CD4-positive, alpha-beta T cell treated with Interleukin-10 for 1 hour (primary cell): ENCODE data around the gene UAP1L1.

ENCODE experiments used
- DNase-seq: peaks from one replicate; pipeline ENCODE4 v3.0.0-alpha.2; 2020

UAP1L1 gene

DNA sequence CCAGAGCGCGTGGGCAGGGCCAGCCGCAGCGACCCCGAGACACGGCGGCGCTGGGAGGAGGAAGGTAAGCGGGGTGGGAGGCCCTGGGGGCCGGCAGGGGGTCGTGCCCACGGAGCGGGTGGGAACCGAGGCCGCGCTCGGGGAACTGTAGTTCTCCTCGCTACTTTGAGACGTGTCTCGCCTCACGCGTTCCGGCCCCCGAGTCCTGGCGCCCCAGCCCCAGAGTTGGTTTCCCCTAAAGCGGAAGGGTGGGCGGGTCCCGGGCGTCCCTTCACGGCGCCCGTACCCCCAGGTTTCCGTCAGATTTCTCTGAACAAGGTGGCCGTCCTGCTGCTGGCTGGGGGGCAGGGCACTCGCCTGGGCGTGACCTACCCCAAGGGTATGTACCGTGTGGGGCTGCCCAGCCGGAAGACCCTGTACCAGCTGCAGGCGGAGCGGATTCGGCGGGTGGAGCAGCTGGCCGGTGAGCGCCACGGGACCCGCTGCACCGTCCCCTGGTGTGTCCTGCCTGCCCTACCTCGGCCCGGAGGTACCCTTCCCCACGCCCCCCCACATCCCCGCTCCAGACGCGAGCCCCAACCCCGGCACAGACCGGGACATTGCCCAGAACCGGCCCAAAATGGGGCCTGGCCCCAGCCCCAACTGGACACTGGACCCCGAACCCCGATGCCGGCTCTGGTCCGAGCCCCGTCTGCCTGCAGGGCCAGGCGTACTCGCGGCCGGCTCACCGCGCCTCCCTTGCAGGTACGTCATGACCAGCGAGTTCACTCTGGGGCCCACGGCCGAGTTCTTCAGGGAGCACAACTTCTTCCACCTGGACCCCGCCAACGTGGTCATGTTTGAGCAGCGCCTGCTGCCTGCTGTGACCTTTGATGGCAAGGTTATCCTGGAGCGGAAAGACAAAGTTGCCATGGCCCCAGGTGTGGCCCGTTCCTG, 709 bp downstream of the UAP1L1 start:
- DNase-seq: peak; percentile 48

DNA sequence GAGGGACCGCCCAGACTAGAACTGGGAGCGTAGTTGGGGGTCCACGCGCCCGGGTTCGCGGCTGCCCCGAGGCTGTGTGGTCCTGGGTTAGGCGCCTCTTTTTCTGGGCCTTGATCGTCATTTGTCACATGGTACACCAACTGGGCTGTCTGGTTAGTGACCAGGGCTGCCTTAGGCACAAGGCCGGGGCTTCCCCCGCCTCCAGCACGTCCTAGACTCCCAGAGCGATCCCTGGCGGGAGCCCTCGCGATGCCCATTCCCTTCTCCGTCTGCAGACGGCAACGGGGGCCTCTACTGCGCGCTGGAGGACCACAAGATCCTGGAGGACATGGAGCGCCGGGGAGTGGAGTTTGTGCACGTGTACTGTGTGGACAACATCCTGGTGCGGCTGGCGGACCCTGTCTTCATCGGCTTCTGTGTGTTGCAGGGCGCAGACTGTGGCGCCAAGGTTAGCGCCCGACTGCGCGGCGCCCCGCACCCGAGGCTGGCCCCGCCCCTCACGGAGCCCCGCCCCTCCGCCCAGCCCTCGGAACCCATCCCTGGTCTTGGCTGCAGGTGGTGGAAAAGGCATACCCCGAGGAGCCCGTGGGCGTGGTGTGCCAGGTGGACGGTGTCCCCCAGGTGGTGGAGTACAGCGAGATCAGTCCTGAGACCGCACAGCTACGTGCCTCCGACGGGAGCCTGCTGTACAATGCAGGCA, 1.5 kb downstream of the UAP1L1 start:
- DNase-seq: no peak

DNA sequence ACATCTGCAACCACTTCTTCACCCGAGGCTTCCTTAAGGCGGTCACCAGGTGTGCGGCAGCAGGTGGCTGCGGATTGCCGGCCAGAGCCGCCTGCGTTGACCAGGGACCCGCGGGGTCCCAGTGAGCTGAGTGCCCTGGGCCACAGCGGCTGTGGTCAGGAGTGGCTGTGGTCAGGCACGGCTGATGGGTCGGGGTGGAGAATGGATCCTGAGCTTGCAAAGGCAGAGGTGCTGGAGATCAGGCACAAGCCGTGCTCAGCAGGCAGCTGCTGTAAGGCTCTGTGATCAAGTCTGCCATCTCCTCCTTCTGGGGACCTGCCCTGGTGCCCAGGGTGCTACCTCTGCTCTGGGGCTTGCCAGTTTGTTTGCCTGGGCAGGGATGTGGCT, 2.1 kb downstream of the UAP1L1 start:
- DNase-seq: no peak

DNA sequence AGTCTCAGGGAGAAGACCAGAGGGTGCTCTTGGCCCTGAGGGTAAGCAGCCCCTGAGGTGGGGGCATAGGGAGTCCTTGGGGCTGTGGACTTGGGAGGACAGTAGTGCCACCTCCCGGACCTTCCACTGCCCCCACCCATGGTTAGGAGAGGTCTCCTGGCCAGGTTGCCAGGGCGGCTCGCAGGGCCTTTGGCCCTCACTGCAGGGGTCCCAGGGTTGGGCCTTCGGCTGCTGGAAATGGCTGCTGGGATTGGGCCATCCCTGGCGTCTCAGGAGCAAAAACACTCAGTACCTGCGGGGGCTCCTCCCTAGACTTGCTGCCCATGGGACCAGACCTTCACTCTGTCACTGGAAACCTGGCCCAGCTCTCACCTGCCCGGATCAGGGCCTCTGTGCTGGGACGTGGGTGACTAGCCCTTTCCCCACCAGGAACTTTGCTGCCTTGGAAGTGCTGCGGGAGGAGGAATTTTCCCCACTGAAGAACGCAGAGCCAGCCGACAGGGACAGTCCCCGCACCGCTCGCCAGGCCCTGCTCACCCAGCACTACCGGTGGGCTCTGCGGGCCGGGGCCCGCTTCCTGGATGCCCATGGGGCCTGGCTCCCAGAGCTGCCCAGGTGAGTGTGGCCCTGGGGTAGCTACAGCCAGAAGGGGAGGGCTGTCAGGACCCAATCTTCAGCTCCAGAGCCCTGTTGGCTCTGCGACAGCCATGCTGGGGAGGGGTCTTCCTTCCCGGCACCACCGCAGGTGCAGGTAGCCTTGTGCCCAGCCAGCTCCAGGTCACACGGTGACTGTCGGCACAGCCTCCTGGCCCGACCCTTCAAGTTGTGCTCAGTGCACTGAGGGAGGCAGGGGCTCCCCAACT, 3.2 kb downstream of the UAP1L1 start:
- DNase-seq: no peak

DNA sequence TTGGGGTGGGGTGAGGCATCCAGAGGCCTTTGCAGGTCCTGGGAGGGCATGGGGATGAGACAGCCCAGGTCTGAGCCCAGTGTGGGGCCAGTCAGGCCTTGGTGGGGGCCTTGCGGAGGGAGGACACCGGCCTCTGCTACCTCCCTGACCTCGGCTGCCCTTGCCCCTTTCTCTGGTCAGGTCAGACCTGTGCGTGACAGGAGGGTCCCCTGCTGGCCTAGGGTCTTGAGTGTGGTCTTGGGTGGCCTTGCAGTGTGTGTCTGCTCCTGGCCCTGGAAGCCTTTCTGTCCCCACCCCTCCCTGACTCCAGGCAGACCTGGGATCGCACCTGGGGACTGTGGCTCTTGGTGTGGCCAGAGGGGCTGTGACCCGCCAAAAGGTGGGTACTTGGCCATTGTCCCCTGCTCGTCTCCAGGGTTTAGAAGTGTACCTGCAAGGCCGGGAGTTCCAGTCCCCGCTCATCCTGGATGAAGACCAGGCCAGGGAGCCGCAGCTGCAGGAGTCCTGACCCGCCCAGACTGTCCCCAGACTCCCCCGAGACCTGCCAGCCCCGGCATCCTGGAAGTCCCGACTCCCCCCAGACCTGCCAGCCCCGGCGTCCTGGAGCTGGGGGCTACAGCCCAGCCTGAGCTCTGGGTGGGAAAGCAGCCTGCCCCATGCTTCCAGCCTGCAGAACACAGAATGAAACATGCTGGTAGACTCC, 5.1 kb downstream of the UAP1L1 start:
- DNase-seq: no peak

DNA sequence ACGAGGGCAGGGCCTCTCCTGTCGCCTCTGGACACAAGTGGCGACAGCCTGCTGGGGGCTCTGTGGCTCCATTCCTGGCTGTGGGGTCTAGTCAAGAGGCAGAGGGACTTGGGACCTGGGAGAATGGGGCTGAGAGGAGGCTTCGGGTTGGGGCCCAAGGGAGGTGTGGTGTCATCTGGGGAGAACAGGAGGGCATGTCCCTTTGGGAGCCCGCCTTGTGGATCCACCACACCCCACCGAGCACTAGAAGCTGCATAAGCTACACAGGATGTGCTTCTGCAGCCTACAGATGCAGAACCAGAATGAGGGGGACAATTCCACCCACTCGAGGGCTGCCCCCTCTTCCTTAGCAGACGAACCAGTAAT, 5.6 kb downstream of the UAP1L1 start:
- no peak for DNase-seq

DNA sequence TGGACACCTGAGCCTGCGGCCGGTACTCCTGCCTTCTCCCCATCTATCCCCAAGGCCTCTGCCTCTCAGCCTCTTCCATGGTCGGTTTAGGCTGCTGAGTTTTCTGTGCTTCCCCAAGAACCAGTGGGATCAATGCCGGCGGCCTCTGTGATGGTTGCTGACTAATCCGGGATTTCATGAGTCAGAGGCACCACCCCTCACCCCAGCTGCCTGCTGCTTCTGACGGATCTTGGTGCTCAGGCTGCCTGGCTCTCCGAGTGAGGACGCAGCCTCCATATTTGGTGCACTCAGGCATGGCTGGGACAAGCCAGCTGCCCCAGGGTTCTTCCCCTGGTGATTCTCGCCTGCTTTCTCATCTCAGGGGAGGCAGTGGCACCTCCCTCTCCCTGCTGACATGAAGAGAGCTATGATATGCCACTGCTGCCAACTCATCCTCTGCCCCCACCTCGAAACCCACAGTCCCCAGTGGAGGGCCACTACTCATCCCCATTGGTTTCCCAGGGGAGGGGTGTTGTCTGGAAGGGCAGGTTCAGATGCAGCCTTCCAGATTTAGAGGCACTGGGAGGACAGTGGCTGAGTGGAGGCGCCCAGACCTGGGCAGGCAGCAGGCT, 6.2 kb downstream of the UAP1L1 start:
- DNase-seq: no peak

DNA sequence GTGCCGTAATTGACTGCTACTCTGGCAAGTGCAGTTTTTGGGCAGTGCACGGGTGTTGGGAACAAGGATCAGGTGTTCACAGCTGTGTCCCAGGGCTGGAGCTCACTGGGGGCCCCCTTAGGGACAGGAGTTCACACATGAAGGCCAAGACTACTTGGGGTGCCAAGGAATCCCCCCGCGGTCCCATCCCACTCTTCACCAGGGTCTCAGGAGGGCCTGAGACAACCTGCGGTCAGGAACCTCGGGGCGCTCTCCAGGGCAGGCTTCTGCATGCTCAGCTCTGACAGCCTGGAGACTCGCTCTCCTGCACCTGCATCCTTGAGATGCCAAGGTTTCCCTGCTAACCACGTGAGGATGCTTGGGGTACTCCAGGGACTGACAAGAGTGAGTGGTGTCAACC, 7.2 kb downstream of the UAP1L1 start:
- no peak for DNase-seq

DNA sequence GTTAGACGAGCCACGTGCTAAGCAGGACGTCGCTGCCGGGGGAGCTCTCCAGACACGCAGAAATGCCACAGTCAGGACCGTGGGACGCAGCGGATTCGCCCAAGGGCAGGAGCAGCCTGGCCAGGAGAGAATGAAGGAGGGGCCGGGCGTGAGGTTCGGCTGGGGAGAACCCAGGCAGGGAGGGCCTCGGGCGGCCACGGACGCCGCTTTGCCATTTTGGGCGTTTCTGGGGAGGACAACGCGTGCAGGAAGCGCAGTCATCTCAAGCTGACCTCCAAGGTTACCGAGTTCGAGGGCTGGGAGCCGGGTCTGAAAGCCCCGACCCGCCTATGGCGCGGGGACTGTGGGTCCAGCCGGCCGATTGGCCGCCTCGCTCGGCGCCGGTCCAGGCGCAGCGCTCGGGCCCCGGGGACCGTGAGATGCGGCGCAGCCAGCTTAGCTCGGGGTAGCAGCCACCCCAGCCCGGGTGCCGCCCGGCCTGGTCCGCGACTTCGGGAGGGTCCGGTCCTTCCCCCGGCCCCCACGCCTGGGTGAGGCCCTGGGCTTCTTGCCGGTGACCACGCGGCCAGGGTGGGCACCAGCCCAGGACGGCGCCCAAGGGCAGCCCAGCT, 8.7 kb downstream of the UAP1L1 start:
- DNase-seq: peak; percentile 27

DNA sequence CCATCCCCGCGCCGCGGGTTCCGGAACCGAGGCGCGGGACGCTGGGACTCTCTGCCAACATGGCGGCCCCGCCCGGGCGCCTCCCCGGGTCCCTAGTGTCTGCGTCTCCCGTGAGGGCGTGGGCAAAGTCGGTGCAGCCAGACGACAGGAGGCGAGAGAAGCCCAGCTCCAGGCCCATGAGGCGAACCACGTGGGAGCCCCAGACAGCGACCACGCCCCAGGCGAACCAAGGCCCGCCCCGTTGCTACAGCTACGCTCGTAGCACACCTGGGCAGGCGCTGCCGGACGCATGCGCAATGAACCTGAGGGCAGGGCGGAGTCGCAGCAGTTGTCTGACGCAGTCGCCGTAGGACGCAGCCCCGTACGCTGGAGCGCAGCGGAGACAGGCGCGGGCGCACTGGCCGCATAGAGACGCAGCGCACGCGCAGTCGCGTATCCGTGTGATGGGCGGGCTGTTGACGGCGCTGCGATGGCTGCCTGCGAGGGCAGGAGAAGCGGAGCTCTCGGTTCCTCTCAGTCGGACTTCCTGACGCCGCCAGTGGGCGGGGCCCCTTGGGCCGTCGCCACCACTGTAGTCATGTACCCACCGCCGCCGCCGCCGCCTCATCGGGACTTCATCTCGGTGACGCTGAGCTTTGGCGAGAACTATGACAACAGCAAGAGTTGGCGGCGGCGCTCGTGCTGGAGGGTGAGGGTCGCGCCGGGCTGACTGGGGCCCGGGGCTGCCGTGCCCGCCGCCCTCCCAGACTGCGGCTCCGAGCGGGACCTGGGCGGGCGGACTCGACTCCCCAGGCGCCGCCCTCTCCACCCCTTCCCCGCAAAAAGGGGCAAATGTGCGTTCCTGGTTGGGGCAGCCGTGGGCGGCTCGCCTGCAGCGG, 9.5 kb downstream of the UAP1L1 start, which contains the start of gene MAN1B1:
Gene MAN1B1, plus strand, starts transcription at position 455 of the 878 bp plus-strand sequence. Its CDS starts 15 bp downstream, at position 470.
- DNase-seq: peak; percentile 100

DNA sequence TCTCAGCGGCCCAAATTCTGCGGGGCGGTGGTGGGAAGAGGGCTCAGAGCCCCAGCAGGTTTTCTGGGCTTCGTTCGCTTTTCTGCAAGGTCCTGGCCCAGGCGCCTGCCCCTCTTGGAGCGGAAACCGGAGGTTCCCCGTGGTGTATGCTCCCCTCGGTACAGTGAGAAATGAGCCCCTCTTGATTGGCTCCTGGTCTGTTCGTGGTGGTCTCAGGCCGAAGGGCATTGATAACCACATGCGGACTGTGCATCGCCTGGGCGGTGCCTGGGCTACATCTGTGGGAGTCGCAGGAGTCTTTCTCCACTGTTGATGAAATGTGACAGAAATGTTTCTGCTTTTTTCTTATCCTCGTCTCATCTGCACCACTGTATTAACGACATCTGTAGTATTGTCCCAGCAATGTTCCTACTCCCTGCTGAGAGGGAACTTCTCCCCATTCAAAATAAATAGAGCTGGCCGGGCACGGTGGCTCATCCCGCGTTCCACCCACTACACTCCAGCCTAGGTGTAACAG, 10.2 kb downstream of the UAP1L1 start:
- DNase-seq: no peak

DNA sequence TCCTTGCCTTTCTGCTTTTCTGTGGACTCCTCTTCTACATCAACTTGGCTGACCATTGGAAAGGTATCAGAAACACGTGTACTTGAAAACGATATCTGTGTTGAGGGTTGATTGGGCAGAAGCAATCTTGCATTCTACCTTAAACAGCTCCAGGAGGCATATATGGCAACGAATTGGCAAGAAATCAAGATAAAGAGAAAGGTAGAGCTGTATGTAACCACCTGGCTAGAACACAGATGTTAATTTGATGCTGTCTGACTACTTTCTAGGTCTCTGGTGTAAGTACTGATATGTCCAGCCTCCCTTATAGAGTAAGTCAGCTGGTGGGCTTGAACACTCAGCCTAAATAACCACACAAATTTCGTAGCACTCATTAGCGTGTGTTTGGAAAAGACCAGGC, 10.8 kb downstream of the UAP1L1 start:
- no peak for DNase-seq

DNA sequence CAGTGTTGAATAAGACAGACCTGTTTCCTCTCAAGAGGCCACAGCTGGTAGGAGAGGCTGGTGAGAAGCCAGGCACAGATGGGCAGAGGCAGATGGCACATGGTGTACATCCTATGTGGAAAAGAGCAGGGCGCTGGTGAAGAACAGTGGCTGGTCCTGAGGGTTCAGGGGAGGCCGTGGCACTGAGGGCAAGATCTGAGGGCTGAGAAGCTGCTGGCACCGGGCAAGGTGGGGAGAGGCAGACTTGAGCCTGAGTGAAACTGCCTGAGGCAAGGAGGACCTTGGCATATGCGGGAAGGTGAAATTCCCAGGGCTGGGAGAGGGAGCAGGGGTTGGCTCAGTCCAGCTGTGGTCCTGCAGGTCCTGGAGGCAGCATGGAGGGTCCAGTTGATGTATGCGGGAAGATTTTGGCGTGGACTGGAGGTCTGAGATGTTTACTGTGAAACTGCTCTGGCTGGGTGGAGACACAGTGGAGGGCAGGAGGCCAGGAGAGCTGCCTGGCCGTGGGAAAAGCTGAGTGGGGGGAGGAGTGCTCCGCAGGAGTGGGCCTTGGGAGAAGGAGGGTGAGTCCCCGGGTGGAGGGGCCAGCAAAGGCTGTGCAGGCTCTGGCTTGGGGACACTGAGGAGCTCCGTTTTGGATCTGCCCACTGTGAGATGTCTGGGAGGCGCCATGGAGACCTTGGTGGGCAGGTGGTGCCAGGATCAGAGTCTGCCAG, 12.1 kb downstream of the UAP1L1 start:
- no peak for DNase-seq

DNA sequence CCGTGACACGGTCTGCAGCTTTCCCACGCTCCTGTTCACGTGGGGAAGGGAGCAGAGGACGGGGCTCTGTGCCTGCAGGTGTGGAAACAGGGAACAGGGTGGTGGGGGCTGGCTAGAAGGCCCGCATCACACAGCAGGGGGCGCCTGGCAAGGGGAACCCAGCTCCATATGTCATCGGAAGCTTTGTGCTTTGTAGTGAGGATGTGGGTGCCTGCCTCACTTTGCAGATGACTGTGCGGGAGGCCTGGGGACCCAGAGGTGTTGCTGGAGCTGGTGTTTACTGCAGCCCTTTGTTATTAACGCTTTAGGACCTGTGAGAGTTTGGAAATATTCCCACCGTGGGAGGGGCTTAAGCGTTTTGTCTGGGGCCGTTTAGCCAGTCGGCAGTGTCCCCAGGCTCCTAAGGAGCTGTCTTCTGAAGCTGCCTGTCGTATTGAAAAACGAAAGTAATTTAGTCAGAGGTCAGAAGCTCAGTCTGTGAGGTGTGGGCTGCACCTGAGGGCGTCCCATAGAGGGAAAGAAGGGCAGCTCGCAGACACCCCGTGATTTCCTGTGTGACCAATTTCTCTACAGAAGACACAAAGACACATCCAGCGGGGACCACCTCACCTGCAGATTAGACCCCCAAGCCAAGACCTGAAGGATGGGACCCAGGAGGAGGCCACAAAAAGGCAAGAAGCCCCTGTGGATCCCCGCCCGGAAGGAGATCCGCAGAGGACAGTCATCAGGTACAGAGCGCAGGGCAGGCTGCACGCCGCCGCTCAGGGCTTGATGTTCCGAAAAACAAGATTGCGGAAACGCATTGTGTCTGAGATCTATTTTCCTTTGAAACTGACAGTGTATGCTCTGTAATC, 18.6 kb downstream of the UAP1L1 start:
- DNase-seq: peak; percentile 88

DNA sequence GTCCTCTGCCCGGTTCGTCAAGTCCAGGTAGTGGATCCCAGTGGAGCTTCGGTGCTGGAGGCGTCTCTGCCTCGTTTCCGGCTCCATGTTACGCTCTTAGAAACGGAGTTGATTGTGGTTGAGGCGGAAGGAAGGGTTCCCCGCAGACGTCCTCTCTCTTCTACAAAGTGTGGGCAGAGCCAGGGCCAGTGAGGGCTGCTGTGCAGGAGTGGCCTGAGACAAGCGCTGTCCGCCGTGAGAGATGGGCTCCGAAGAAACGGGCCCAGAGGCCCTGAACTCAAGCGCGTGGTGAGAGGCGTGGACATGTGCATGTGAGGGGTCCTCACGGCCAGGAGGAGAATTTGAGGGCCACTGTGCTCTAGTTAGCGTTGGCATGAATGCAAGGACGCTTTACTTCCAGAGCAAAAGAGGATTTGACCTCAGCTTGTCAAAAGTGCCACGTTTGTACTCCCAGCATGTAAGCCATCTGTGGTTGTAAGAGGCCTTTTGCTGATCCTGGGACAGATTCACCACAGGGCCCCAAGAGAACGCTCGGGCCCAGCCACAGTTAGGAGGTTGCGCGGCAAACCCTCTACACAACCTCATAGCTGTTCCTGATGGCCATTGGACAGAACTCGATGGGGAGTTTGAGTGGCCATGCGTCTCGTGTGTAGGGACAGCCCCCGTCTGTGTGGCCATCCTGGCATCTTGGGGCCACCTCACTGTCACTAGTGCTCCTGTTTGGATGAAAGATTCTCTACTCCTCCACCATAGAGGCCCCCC, 19.6 kb downstream of the UAP1L1 start:
- DNase-seq: no peak

DNA sequence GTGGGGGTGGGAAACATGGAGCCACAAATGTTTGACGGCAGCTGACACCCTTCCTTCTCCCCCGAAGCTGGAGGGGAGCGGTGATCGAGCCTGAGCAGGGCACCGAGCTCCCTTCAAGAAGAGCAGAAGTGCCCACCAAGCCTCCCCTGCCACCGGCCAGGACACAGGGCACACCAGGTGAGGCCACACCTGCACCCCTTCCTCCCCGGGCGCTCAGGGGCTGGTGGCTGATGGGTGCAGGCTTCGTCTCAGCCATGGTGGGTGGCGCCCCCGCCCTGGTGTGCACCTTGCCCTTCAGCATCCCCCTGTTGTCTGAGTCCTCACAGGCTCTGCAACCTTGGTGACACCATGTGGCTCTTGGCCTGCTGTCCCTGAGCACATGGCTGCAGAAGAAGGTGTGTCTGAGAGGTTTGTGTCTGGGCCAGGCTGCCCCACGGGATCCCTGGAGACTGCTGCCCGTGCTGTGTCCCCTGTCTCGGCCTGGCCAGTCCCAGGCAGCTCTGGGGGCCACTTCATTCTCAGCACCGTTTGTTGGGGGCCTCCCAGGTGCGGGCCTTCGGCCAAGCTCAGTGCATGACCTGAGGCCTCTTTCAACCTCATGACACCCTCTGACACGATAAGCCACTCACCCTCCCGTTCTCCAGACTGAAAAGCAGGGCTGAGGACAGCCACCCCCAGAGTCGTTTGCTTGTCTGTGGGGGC, 20.6 kb downstream of the UAP1L1 start:
- DNase-seq: no peak

DNA sequence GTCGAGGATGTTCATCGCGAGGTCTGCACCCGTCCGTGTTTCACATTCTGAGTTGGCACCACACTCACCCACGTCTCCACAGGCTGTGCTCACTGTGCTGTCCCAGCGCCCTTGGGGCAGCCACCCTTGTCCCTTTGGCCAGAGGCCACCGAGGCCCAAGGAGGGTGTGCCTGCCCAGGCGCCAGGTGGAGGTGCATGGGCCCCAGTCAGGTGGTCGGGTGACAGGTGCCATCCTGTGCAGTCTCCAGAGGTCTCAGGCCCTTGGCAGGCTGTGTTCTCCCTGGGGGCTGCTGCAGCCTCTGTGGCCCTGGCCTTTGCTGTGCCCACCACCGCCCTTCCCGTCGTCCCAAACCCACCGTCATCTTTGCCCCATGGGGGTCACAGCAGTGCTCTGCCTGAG, 21.9 kb downstream of the UAP1L1 start:
- no peak for DNase-seq
